ENCODE results near the gene ZCCHC7.
"Not testable (repeated sequence)": the region's sequence is repeated elsewhere in the genome, so short reads cannot be mapped to it uniquely, and the experiment has no call there.

ZCCHC7 gene

DNA sequence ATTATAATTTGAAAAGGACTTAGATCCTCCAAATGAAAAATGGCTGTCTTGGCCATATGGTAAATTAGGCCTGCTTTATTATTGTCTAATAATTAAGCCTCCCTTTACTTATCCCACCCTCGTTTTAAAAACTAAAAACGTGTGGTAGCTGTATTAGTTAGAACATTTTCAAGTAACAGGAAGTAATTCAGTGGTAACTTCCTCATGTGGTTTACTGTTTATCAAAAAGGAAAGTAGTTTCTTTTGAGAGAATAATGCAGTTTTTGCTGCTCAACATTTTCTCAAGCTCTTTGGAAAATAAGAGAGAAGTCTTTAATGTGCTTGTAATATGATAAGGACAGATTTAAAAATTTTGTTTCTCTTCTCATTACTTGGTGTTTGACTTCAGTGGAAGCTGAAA lies 26.0 kb downstream of the ZCCHC7 start:
- no peaks in the 10 kb centered on the region for H3K9me3 Mint-ChIP-seq
- peak overlapping the region; percentile 80 for H3K27ac Mint-ChIP-seq
- H3K27me3 Mint-ChIP-seq = no peaks in the 10 kb centered on the region
- H3K4me3 Mint-ChIP-seq = peak overlapping the region; percentile 62
- H3K4me1 Mint-ChIP-seq = peaks cover 39% of the 10 kb centered on the region
- H3K36me3 Mint-ChIP-seq = peaks cover 40% of the 10 kb centered on the region
- no peak for DNase-seq
- CTCF ChIA-PET = no interaction called here

DNA sequence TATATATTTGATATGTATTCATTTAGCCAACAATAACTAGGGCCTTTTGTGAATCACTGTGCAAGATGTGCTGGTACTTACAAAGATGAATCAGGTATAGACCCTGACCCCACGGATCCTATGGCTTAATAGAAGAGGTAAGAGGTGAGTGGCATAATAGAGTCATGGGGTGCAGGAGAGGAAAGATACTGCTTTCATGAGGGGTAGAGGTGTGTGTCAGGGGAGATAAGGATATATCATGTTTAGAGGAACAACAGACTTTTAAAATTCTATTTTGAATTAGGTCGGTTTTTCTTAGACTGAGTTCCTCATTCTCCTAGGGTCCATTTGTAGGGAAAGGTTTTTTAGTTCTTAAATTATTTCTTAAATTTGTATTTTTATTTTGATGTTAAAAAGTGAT lies 27.8 kb downstream of the ZCCHC7 start:
- H3K27me3 Mint-ChIP-seq = no peaks in the 10 kb centered on the region
- no peaks in the 10 kb centered on the region for H3K9me3 Mint-ChIP-seq
- no peak for DNase-seq
- H3K27ac Mint-ChIP-seq = no peak overlapping the region
- no peak overlapping the region for H3K4me3 Mint-ChIP-seq
- H3K4me1 Mint-ChIP-seq = peaks cover 36% of the 10 kb centered on the region
- CTCF ChIA-PET = no interaction called here
- H3K36me3 Mint-ChIP-seq = peaks cover 40% of the 10 kb centered on the region

DNA sequence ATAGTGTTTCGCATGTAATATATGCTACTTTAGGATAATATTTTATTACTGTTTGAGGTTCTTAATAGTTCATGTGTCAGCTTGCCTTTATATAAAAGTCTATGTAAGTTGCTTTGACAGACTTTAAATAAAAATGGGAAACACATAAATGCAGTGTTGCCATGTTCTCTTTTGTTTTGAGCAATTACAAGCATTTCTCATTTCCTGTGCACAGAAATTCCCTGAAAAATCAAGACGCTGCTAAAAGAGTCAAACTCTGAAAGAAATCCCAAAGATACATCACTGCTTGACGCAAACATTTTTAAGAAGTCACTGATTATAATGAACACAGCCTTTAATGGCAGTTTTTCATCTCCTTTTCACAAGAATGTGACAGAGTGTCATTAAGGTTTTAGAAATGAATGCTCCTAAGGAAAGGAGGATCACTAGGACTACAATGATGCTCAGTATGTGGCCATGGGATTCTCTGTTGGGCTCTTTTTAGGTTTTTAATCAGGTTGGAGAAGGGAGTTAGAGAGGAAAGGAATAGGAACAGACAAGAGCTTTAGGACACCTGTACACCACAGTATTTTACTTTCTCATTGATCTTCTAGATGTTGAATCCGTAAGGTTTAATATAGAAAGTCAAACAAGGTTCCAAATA lies 29.4 kb downstream of the ZCCHC7 start:
- CTCF ChIA-PET = no interaction called here
- DNase-seq = no peak
- Mint-ChIP-seq H3K4me1 (peaks cover 32% of the 10 kb centered on the region), H3K27ac (no peak overlapping the region), H3K4me3 (no peak overlapping the region), H3K9me3 (no peaks in the 10 kb centered on the region), H3K36me3 (peaks cover 49% of the 10 kb centered on the region), H3K27me3 (no peaks in the 10 kb centered on the region)

DNA sequence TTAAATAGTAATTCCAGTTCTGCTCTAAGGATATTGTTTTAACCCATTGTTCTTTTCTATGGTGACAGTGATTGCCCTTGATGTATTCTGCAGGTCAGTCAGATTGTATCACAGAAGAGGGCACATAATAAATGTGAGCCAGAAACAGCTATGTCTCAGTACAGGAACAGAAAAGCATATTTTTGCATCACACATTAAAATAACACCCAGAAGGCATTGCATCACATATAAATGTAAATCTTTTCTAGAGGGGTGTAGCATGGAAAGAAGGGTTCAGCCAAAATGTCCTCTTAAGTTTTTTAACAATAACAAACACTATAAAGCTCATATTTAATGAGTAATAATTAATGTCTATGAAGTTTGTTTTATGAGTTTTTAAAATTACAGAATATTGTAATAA lies 30.0 kb downstream of the ZCCHC7 start:
- Mint-ChIP-seq H3K9me3 (no peaks in the 10 kb centered on the region), H3K4me1 (peaks cover 29% of the 10 kb centered on the region), H3K4me3 (no peak overlapping the region), H3K27me3 (no peaks in the 10 kb centered on the region), H3K27ac (no peak overlapping the region), H3K36me3 (peaks cover 49% of the 10 kb centered on the region)
- no peak for DNase-seq
- CTCF ChIA-PET = no interaction called here

DNA sequence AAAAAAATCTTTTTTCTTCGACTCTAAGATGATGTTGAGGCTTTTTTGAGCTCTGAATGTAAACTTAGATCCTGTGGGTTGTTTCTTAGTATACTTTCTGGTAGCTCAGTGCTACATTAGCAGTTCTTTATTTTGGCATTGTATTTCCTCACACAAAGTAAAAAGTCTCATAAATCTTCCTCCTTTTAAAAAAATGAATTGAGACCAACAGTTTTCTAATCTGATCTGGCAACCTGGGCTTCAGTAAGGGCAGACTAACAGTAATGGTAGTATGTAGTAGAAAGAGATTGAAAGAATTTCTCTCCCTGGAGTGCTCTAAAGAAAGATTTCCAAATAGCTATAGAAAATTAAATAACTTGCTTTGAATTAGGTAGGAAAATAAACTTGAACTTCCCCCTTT lies 31.4 kb downstream of the ZCCHC7 start:
- H3K36me3 Mint-ChIP-seq = peaks cover 54% of the 10 kb centered on the region
- H3K9me3 Mint-ChIP-seq = no peaks in the 10 kb centered on the region
- CTCF ChIA-PET = no interaction called here
- DNase-seq = no peak
- no peaks in the 10 kb centered on the region for H3K27me3 Mint-ChIP-seq
- H3K4me1 Mint-ChIP-seq = peaks cover 22% of the 10 kb centered on the region
- no peak overlapping the region for H3K4me3 Mint-ChIP-seq
- no peak overlapping the region for H3K27ac Mint-ChIP-seq

DNA sequence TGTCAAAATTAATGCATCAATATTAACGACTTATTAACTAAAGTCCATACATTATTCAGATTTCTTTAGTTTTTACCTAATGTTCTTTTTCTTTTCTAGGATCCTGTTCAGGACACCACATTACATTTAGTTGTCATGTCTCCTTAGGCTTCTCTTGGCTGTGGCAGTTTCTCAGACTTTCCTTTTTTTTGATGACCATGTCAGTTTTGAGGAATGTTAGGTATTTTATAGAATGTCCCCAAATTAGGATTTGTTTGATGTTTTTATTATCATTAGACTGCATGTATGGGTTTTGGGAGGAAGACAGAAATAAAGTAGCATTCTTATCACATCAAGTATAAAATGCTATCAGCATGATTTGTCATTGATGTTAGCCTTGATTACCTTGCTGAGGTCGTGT lies 32.0 kb downstream of the ZCCHC7 start:
- Mint-ChIP-seq H3K27me3 (no peaks in the 10 kb centered on the region), H3K4me1 (peaks cover 23% of the 10 kb centered on the region), H3K27ac (no peak overlapping the region), H3K9me3 (no peaks in the 10 kb centered on the region), H3K36me3 (peaks cover 53% of the 10 kb centered on the region), H3K4me3 (no peak overlapping the region)
- CTCF ChIA-PET = no interaction called here
- no peak for DNase-seq

DNA sequence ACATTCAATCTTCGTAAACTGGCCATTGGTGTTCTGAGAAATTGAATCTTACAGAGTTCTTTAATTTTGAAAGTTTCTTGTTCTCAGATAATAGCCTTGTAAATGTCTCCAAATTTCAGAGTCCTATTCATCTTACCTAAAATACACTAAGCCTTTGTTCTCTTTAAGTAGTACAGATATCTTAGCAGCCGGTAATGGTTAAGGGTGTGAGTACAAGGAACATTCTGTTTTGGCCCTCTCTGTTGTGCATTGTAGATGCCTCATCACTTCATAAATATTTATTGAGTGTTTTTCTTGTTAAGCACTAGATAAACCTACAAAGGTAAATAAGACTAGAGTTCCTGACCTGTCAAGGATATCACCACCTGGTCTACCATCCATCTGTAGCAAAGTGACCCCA lies 35.2 kb downstream of the ZCCHC7 start:
- Mint-ChIP-seq H3K4me3 (no peak overlapping the region), H3K27ac (no peak overlapping the region), H3K27me3 (no peaks in the 10 kb centered on the region), H3K36me3 (peaks cover 48% of the 10 kb centered on the region), H3K9me3 (no peaks in the 10 kb centered on the region), H3K4me1 (peaks cover 7% of the 10 kb centered on the region)
- CTCF ChIA-PET = no interaction called here
- DNase-seq = no peak

DNA sequence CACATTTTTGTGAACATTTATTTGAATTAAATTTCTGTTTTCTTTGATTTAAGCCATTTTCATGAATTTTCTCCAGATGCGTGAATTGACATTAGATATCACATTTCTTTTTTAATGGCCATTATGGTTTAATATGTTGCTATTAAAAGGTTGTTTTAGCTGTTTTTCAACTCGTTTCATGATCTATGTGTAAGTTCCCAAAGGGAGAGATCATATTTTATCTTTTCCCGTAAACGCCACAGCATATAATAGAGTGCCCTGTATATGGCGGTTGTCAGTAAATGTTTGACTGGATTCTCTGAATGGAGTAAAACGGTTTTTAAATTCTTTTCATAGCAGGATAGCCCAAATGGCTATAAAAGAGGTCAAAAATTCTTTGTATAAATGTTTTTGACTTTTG lies 35.8 kb downstream of the ZCCHC7 start:
- CTCF ChIA-PET = interaction anchor here (0.9 kb wide), 1 partner anchor 75 kb away, joined by 3 read pairs; no protein-coding TSS in a partner anchor
- H3K4me1 Mint-ChIP-seq = peaks cover 7% of the 10 kb centered on the region

DNA sequence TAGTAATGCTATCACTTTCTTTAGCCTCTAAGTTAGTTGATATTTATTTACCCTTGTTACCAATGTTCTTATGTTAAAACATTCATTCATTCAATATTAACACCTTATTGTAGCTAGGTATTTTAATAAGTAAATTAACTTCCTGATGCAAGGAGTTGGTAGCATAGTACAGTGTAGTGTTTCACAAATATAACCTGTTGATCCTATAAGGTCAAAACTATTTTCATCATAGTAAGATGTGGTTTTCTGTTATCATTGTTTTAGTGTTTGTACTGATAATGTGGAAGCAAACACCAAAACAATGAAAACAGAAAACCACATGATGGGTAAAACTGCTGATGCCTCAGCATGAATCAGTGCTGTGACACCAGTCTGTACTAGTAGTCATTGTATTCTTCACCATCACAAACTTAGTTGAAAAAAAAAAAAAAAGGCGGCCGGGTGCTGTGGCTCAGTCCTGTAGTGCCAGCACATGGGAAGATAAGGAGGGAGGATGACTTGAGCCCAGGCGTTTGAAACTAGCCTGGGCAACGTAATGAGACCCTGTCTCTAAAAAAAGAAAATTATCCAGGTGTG lies 36.5 kb downstream of the ZCCHC7 start:
- Mint-ChIP-seq H3K4me1 (peaks cover 7% of the 10 kb centered on the region), H3K36me3 (peaks cover 52% of the 10 kb centered on the region), H3K27me3 (no peaks in the 10 kb centered on the region), H3K27ac (no peak overlapping the region), H3K9me3 (no peaks in the 10 kb centered on the region), H3K4me3 (no peak overlapping the region)
- no peak for DNase-seq
- CTCF ChIA-PET = interaction anchor here (0.9 kb wide), 1 partner anchor 76 kb away, joined by 3 read pairs; no protein-coding TSS in a partner anchor

More for the DNA sequence above, 35.8 kb downstream of the ZCCHC7 start:
- no peak for DNase-seq
- Mint-ChIP-seq H3K9me3 (no peaks in the 10 kb centered on the region), H3K27me3 (no peaks in the 10 kb centered on the region), H3K27ac (no peak overlapping the region), H3K36me3 (peaks cover 47% of the 10 kb centered on the region), H3K4me3 (no peak overlapping the region)

DNA sequence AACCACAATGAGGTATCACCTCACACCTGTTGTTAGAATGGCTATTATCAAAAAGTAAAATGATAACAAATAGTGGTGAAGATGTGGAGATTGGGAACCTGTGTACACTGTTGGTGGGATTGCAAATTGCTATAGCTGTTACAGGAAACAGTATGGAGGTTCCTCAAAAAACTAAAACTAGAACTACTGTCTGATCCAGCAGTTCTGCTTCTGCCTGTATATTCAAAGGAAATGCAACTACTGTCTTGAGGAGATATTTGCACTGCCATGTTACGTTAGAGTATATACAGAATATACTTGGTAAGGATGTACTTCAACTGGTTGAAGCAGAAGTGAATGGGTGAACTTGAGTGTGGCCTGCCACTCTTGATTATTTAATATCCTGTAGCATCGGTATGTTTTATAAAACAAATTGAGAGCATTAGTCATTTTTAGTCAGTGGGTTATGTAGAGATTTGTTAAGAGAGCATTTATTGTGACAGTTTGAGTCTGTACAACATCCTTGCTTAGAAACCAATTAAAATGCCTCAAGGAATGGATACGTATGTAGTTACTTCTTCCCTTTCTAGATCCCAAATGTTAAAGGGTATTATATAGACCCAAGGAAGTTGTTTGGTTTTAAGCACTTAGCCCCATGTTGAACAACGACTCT lies 37.5 kb downstream of the ZCCHC7 start:
- Mint-ChIP-seq H3K4me3 (no peak overlapping the region), H3K27me3 (no peaks in the 10 kb centered on the region), H3K4me1 (peaks cover 7% of the 10 kb centered on the region), H3K36me3 (peaks cover 48% of the 10 kb centered on the region), H3K9me3 (no peaks in the 10 kb centered on the region), H3K27ac (no peak overlapping the region)
- no peak for DNase-seq
- CTCF ChIA-PET = no interaction called here

DNA sequence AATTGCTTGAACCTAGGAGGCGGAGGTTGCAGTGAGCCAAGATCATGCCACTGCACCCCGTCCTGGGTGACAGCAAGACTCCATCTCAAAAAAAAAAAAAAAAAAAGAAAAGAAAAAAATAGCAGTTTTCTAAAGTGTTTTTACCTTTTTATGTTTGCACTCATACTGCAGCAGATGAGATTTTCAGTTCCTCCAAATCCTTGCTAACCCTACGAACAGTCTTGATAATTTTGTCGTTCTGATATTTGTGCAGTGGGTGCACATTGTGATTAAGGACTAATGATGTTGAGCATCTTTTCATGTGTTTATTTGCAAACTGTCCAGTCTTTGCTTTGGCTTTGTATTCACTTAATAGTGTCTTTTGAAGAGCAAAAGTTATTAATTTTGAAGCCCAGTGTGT lies 42.9 kb downstream of the ZCCHC7 start:
- Mint-ChIP-seq H3K36me3 (peaks cover 46% of the 10 kb centered on the region), H3K4me1 (no peaks in the 10 kb centered on the region), H3K4me3 (no peak overlapping the region), H3K27me3 (no peaks in the 10 kb centered on the region), H3K27ac (no peak overlapping the region), H3K9me3 (no peaks in the 10 kb centered on the region)
- CTCF ChIA-PET = no interaction called here
- DNase-seq = no peak

DNA sequence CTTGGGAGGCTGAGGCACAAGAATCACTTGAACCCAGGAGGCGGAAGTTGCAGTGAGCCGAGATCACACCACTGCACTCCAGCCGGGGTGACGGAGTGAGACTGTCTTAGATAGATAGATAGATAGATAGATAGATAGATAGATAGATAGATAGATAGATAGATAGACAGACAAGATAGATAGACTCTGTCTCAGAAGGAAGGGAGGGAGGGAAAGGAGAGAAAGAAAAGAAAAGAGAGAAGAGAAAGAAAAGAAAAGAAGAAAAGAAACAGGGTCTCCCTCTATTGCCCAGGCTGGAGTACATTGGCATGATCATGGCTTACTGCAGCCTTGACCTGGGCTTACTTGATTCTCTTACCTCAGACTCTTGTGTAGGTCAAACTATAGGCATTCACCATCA lies 44.0 kb downstream of the ZCCHC7 start:
- H3K9me3 Mint-ChIP-seq, H3K27me3 Mint-ChIP-seq, H3K4me1 Mint-ChIP-seq, H3K27ac Mint-ChIP-seq, CTCF ChIA-PET, DNase-seq, H3K4me3 Mint-ChIP-seq: not testable (repeated sequence)
- H3K36me3 Mint-ChIP-seq = peaks cover 54% of the 10 kb centered on the region

DNA sequence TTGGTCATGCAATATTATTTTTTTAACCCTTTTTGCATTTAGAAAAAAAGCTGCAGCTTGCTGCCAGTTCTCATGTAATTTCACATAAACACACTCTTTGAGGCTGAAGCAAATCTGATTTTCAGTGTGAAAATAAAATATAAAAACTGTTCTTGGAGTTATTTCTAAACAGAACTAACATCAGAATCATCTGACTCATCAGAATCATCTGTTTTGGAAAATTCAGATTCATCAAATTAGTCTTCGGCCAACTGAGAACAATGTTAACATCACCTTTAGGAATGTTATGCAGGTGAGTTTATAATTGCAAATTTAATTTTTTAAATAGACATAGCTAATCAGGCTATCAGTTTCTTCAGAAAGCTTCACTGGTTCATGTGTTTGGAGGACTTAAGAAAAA lies 45.3 kb downstream of the ZCCHC7 start:
- Mint-ChIP-seq H3K27me3 (no peaks in the 10 kb centered on the region), H3K4me3 (no peak overlapping the region), H3K27ac (no peak overlapping the region), H3K4me1 (no peaks in the 10 kb centered on the region), H3K9me3 (no peaks in the 10 kb centered on the region), H3K36me3 (peaks cover 50% of the 10 kb centered on the region)
- no peak for DNase-seq
- CTCF ChIA-PET = no interaction called here

DNA sequence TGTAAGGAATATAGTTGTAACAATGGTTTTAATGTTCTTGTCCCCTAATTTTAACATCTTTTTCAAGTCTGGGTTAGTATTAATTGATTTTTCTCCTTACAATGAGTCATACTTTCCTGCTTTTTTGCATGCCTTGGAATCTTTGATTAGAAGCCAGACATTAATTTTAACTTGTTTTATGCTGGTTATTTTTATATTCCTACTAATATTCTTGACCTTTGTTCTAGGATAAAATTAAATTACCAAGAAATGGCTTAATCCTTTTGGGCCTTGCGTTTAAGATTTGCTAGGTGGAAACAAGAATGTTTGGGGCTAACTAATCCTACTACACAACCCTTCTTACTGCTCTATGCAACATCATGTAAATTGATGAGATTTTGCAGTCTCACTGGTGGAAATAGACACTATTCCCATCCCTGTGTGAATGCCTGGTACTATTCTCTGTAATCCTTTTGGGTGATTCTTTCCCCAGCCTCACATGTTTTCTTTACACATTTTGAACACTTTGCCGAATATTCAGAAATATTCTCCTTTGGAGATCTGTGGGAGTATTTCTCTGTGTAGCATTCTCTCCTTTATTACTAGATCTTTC lies 47.2 kb downstream of the ZCCHC7 start:
- Mint-ChIP-seq H3K27ac (no peak overlapping the region), H3K4me1 (no peaks in the 10 kb centered on the region), H3K9me3 (no peaks in the 10 kb centered on the region), H3K4me3 (no peak overlapping the region), H3K36me3 (peaks cover 56% of the 10 kb centered on the region), H3K27me3 (no peaks in the 10 kb centered on the region)
- CTCF ChIA-PET = no interaction called here
- DNase-seq = no peak

DNA sequence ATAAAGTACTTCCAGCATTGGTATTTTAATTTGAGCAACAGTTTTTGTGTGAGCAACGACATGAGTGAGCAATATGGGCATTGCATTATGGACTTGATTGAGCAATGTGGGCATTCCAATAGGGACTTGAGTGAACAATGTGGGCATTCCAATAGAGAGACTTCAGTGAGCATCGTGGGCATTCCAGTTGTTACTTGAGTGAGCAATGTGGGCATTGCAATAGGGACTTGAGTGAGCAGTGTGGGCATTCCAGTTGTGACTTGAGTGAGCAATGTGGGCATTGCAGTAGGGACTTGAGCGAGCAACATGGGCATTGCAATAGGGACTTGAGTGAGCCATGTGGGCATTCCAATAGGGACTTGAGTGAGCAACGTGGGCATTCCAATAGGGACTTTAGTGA lies 52.2 kb downstream of the ZCCHC7 start:
- H3K9me3 Mint-ChIP-seq = no peaks in the 10 kb centered on the region
- peaks cover 51% of the 10 kb centered on the region for H3K36me3 Mint-ChIP-seq
- H3K4me1 Mint-ChIP-seq = peaks cover 3% of the 10 kb centered on the region
- no peak overlapping the region for H3K27ac Mint-ChIP-seq
- H3K27me3 Mint-ChIP-seq = no peaks in the 10 kb centered on the region
- no peak for DNase-seq
- H3K4me3 Mint-ChIP-seq = no peak overlapping the region
- CTCF ChIA-PET = no interaction called here

All from activated naive CD4-positive, alpha-beta T cell treated with anti-CD3 and anti-CD28 coated beads, Interleukin-2, amount 10 ng/mL, durations not matched to agents 7 days and 5 days (primary cell).